ENCODE measurements around the gene TLR3.
"Not testable (repeated sequence)": the region's sequence is repeated elsewhere in the genome, so short reads cannot be mapped to it uniquely, and the experiment has no call there.

GRCh38 chr4:186047501-186047900, 21.5 kb upstream of the TLR3 start:
- not testable (repeated sequence) for TF ChIP-seq CTCF (IDR thresholded peaks at IDR 0.05; ENCODE audit: extremely low read depth in 1 of 2, insufficient read depth in 1 of 2, low read depth in 1 of 2, low read length in 2 of 2); JUN (IDR thresholded peaks at IDR 0.05; ENCODE audit: borderline replicate concordance, insufficient read depth, insufficient read length, low read depth); POLR2A (IDR thresholded peaks at IDR 0.05; ENCODE audit: low read depth, low read length); EZH2 (IDR thresholded peaks at IDR 0.05; ENCODE audit: borderline replicate concordance, low read depth, low read length, severe bottlenecking); MAX (IDR thresholded peaks at IDR 0.05; ENCODE audit: insufficient read depth, insufficient read length); POLR2AphosphoS5 (IDR thresholded peaks at IDR 0.05; ENCODE audit: insufficient read depth, low read depth, low read length); FOS (IDR thresholded peaks at IDR 0.05; ENCODE audit: borderline replicate concordance, insufficient read depth, low read length)
